PC-9 (cell line): ENCODE measurements around the gene NOVA1.

Source experiments
- EZH2 ChIP-seq: fragments of 200-600 bp; sonication (generic); IDR thresholded peaks from 2 replicates; pipeline ENCODE4 v1.8.0; 2017; ENCODE audit warnings: antibody characterized with exemption, low read depth
- TF ChIP-seq, protein P1 (sequence below): fragments of 200-600 bp; sonication (generic); conservative IDR thresholded peaks from 2 replicates; pipeline ENCODE4 v1.6.1; 2017; ENCODE audit warnings: mixed run types, antibody characterized with exemption, mild to moderate bottlenecking, moderate library complexity

DNA sequence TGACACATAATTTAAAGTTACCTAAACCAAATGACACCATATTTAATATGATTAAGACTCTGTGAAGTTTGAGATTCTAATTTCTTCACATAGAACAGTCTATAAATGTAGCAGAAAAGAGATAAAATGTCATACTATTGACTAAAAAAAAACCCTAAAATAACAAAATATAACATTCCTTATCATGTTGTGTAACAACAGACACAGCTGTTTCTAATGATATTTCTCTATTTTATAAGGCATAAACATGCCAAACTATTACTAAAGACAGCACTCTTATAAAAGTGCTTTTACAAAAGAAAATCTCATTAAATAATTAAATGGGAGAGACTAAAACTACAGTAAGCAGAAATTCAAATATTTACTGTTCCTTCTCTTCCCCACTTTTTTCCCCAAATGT, 49.4 kb downstream of the NOVA1 start:
- TF ChIP-seq, protein P1, sequence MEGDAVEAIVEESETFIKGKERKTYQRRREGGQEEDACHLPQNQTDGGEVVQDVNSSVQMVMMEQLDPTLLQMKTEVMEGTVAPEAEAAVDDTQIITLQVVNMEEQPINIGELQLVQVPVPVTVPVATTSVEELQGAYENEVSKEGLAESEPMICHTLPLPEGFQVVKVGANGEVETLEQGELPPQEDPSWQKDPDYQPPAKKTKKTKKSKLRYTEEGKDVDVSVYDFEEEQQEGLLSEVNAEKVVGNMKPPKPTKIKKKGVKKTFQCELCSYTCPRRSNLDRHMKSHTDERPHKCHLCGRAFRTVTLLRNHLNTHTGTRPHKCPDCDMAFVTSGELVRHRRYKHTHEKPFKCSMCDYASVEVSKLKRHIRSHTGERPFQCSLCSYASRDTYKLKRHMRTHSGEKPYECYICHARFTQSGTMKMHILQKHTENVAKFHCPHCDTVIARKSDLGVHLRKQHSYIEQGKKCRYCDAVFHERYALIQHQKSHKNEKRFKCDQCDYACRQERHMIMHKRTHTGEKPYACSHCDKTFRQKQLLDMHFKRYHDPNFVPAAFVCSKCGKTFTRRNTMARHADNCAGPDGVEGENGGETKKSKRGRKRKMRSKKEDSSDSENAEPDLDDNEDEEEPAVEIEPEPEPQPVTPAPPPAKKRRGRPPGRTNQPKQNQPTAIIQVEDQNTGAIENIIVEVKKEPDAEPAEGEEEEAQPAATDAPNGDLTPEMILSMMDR, result no peak
- no peak for TF ChIP-seq EZH2
